A549 (cell line): Measurements from ENCODE around the gene EP300. TPM values are rescaled to one million over a fixed set of nuclear protein-coding genes. Genes with fewer than 3 reads are reported as not detected.

Source experiments
- ATAC-seq, 2 experiments: fragments of 200-7000 bp in 1 of 2; fragments of >200 bp in 1 of 2; cut with Nextera tagmentation in 1 of 2; cut with Tn5 transposase in 1 of 2; 3 replicates each; pipeline versions ENCODE4 v1.8.0 to v1.9.1; 2018 to 2020; ENCODE audit warnings: mild to moderate bottlenecking in 1 of 2, moderate library complexity in 1 of 2
- CTCF ChIA-PET: fragments of 300-600 bp; sonication (Branson Sonifier 250); formaldehyde crosslinking; extraction: SDS; loops from one replicate; lab custom pipeline; 2021; ENCODE audit warnings: antibody characterized with exemption, inconsistent platforms; lab: Yijun Ruan, JAX
- POLR2A ChIA-PET: fragments of 350-600 bp; formaldehyde crosslinking; extraction: SDS; loops from one replicate; lab custom pipeline; 2021; ENCODE audit warnings: antibody characterized with exemption, inconsistent platforms; lab: Yijun Ruan, JAX
- DNase-seq, 2 experiments: peaks; one replicate each; pipeline versions ENCODE4 v3.0.0 to v3.0.0-alpha.2; 2011 to 2016; ENCODE audit warnings: low read depth in 1 of 2, low spot score in 1 of 2
- FAIRE-seq: peaks from 2 replicates; lab custom pipeline; 2011; peaks lifted over from hg19 to GRCh38; lab: Jason Lieb, UNC
- H3K27ac ChIP-seq, 2 experiments: fragments of >200 bp; sonication (Bioruptor Twin); formaldehyde crosslinking; 3 replicates each; pipeline ENCODE4 v1.5.1; 2016 to 2017
- H3K4me1 ChIP-seq: fragments of >200 bp; sonication (Bioruptor Twin); formaldehyde crosslinking; 3 replicates; pipeline ENCODE4 v1.6.1; 2016
- H3K4me2 ChIP-seq: fragments of >200 bp; sonication (Bioruptor Twin); formaldehyde crosslinking; 3 replicates; pipeline ENCODE4 v1.6.1; 2016
- H3K4me3 ChIP-seq: fragments of >200 bp; sonication (Bioruptor Twin); formaldehyde crosslinking; 3 replicates; pipeline ENCODE4 v1.5.1; 2016
- H3K9me3 ChIP-seq: fragments of >200 bp; sonication (Bioruptor Twin); formaldehyde crosslinking; 3 replicates; pipeline ENCODE4 v1.6.1; 2016
- BHLHE40 ChIP-seq: IDR thresholded peaks from 2 replicates; pipeline ENCODE4 v1.6.1; 2012; ENCODE audit warnings: low read depth, low read length, inconsistent platforms
- CBX8 ChIP-seq: fragments of 200-600 bp; sonication (generic); IDR thresholded peaks from 2 replicates; pipeline ENCODE4 v1.6.1; 2016
- CEBPB ChIP-seq, 2 experiments: fragments of >200 bp in 1 of 2; sonication (Bioruptor Twin) in 1 of 2; formaldehyde crosslinking in 1 of 2; IDR thresholded peaks; 2 replicates each; pipeline ENCODE4 v1.6.1; 2012 to 2016
- EHF ChIP-seq: fragments of 250-450 bp; sonication (Bioruptor Pico); IDR thresholded peaks from 2 replicates; pipeline ENCODE4 v1.5.0; 2020; ENCODE audit warnings: mild to moderate bottlenecking
- EP300 ChIP-seq, 2 experiments: fragments of >200 bp; sonication (Bioruptor Twin); formaldehyde crosslinking; IDR thresholded peaks; 2 replicates in 1 of 2; 3 replicates in 1 of 2; pipeline ENCODE4 v1.6.1; 2016 to 2017
- ESRRA ChIP-seq: fragments of 150-350 bp; IDR thresholded peaks from 2 replicates; pipeline ENCODE4 v1.6.1; 2014; ENCODE audit warnings: mild to moderate bottlenecking, low read length, borderline replicate concordance
- FOSB ChIP-seq: fragments of 250-450 bp; sonication (Bioruptor Pico); IDR thresholded peaks from 2 replicates; pipeline ENCODE4 v1.5.0; 2020; ENCODE audit warnings: mild to moderate bottlenecking, moderate library complexity
- FOXS1 ChIP-seq: fragments of 250-450 bp; sonication (Bioruptor Pico); IDR thresholded peaks from 2 replicates; pipeline ENCODE4 v1.5.0; 2020; ENCODE audit warnings: mild to moderate bottlenecking, moderate library complexity
- HOXA7 ChIP-seq: fragments of 250-450 bp; sonication (Bioruptor Pico); IDR thresholded peaks from 2 replicates; pipeline ENCODE4 v1.5.0; 2020; ENCODE audit warnings: mild to moderate bottlenecking, moderate library complexity
- KDM5A ChIP-seq: fragments of 200-600 bp; sonication (generic); IDR thresholded peaks from 2 replicates; pipeline ENCODE4 v1.6.1; 2016; ENCODE audit warnings: antibody characterized with exemption, mild to moderate bottlenecking
- MAFK ChIP-seq: fragments of 450-650 bp; IDR thresholded peaks from 2 replicates; pipeline ENCODE4 v1.6.1; 2014; ENCODE audit not compliant: partially characterized antibody
- NFE2L2 ChIP-seq: fragments of 150-350 bp; conservative IDR thresholded peaks from 2 replicates; pipeline ENCODE4 v1.6.1; 2014; ENCODE audit warnings: low read length
- NPAS2 ChIP-seq: fragments of 250-450 bp; sonication (Bioruptor Pico); IDR thresholded peaks from 2 replicates; pipeline ENCODE4 v1.8.0; 2022; ENCODE audit warnings: mild to moderate bottlenecking, moderate library complexity, borderline replicate concordance
- PBX3 ChIP-seq: IDR thresholded peaks from 2 replicates; pipeline ENCODE4 v1.6.1; 2012
- POLR2AphosphoS2 ChIP-seq: conservative IDR thresholded peaks from 2 replicates; pipeline ENCODE4 v1.6.1; 2012; ENCODE audit warnings: low read length, improper control_type of control experiment, inconsistent platforms
- RAD21 ChIP-seq, 2 experiments: fragments of >200 bp in 1 of 2; sonication (Bioruptor Twin) in 1 of 2; formaldehyde crosslinking in 1 of 2; IDR thresholded peaks in 1 of 2; conservative IDR thresholded peaks in 1 of 2; 2 replicates in 1 of 2; 3 replicates in 1 of 2; pipeline ENCODE4 v1.6.1; 2012 to 2018; ENCODE audit warnings: inconsistent platforms in 1 of 2
- RCOR1 ChIP-seq: fragments of 150-350 bp; IDR thresholded peaks from 2 replicates; pipeline ENCODE4 v1.6.1; 2014; ENCODE audit warnings: antibody characterized with exemption, low read length, low read depth
- TFCP2L1 ChIP-seq: fragments of 250-450 bp; sonication (Bioruptor Pico); IDR thresholded peaks from 2 replicates; pipeline ENCODE4 v1.5.0; 2021; ENCODE audit warnings: mild to moderate bottlenecking
- TP53 ChIP-seq: fragments of 250-450 bp; sonication (Bioruptor Pico); IDR thresholded peaks from 2 replicates; pipeline ENCODE4 v1.5.0; 2021; ENCODE audit warnings: mild to moderate bottlenecking, moderate library complexity
- USF2 ChIP-seq: fragments of 450-650 bp; IDR thresholded peaks from 2 replicates; pipeline ENCODE4 v1.6.1; 2014; ENCODE audit warnings: antibody characterized with exemption
- ZC3H11A ChIP-seq: fragments of 450-650 bp; IDR thresholded peaks from 2 replicates; pipeline ENCODE4 v1.6.1; 2014; ENCODE audit warnings: antibody characterized with exemption, mild to moderate bottlenecking
- ZFP36 ChIP-seq: fragments of 450-650 bp; IDR thresholded peaks from 2 replicates; pipeline ENCODE4 v1.6.1; 2014; ENCODE audit warnings: borderline replicate concordance; ENCODE audit not compliant: partially characterized antibody
- WGBS: methylation state at CpG from one replicate; pipeline ENCODE4 v1.1.6; 2017; ENCODE audit errors: missing lambda C conversion rate; 5-methylcytosine and 5-hydroxymethylcytosine counted together
- polyA plus RNA-seq, 4 experiments: library from polyadenylated mRNA; depleted of rRNA in 3 of 4; stranded (reverse); fragments of >200 nt; fragmentation: RNase III in 1 of 4; extraction: RNeasy Plus Mini Kit Qiagen cat#74134 plus additional on column Dnase treatment in 1 of 4; gene quantifications; 2 replicates in 3 of 4; 3 replicates in 1 of 4; pipeline ENCODE4 v1.2.3, GENCODE V29; 2011 to 2017
- TF ChIP-seq, protein P1 (sequence below): fragments of >200 bp; sonication (Bioruptor Twin); formaldehyde crosslinking; IDR thresholded peaks from 2 replicates; pipeline ENCODE4 v1.6.1; 2016
- TF ChIP-seq, protein P2 (sequence below): IDR thresholded peaks from 2 replicates; pipeline ENCODE4 v1.6.1; 2012
- TF ChIP-seq, protein P3 (sequence below): fragments of 200-600 bp; sonication (generic); IDR thresholded peaks from 2 replicates; pipeline ENCODE4 v1.6.1; 2016; ENCODE audit warnings: antibody characterized with exemption, mild to moderate bottlenecking, moderate library complexity
- TF ChIP-seq, protein P4 (sequence below): fragments of >200 bp; sonication (Bioruptor Twin); formaldehyde crosslinking; IDR thresholded peaks from 3 replicates; pipeline ENCODE4 v1.6.1; 2016

Gene EP300
- polyA plus RNA-seq, 2 of the 4 experiments (the other 2 are of a cell fraction) = 15.5 to 18.2 TPM

GRCh38 chr22:41127451-41127850, 35.1 kb downstream of the EP300 start:
- no peak overlapping the region for H3K27ac ChIP-seq
- no peak for ATAC-seq
- FAIRE-seq = no peak
- no peaks in the 10 kb centered on the region for H3K9me3 ChIP-seq
- no peak for DNase-seq
- WGBS = 88% methylated on average over 5 of the region's 5 CpGs
- no peak overlapping the region for H3K4me3 ChIP-seq
- TF ChIP-seq ZFP36 = no peak
- TF ChIP-seq RCOR1 = no peak
- TF ChIP-seq, protein P1, sequence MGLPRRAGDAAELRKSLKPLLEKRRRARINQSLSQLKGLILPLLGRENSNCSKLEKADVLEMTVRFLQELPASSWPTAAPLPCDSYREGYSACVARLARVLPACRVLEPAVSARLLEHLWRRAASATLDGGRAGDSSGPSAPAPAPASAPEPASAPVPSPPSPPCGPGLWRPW = no peak
- TF ChIP-seq CEBPB (IDR thresholded peaks at IDR 0.05) = no peak
- no peak for TF ChIP-seq ESRRA
- no peak for TF ChIP-seq HOXA7 (CRISPR knock-in tag)
- no peak for TF ChIP-seq ZC3H11A
- TF ChIP-seq NPAS2 (CRISPR knock-in tag) = no peak
- H3K4me1 ChIP-seq = no peaks in the 10 kb centered on the region
- ChIA-PET POLR2A (no interaction called here), CTCF (no interaction called here)
- no peak overlapping the region for H3K4me2 ChIP-seq

DNA sequence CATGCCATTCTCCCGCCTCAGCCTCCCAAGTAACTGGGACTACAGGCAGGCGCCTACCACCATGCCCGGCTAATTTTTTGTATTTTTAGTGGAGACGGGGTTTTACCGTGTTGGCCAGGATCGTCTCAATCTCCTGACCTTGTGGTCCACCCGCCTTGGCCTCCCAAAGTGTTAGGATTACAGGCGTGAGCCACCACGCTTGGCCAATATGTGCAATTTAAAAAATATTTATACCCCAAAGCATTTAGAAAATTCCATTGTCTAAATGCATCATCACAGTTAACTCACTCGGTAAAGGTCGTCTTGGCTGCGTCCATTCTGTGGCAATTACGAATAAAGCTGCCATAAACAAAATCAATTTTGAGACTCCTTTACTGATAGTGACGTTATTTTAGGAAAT, 36.2 kb downstream of the EP300 start:
- DNase-seq (no peak), FAIRE-seq (no peak), ATAC-seq (no peak)
- Histone ChIP-seq H3K9me3 (no peaks in the 10 kb centered on the region), H3K4me3 (no peak overlapping the region), H3K4me2 (no peak overlapping the region), H3K4me1 (no peaks in the 10 kb centered on the region), H3K27ac (no peak overlapping the region)
- TF ChIP-seq CBX8 (no peak), POLR2AphosphoS2 (no peak), EHF (CRISPR knock-in tag) (no peak), MAFK (no peak), USF2 (no peak), FOXS1 (no peak), BHLHE40 (no peak), FOSB (no peak), NFE2L2 (no peak), KDM5A (no peak), RAD21 (conservative IDR thresholded peaks at IDR 0.05 in 1 of 2, IDR thresholded peaks at IDR 0.05 in 1 of 2) (no peak), PBX3 (no peak), TP53 (CRISPR knock-in tag) (no peak), EP300 (IDR thresholded peaks at IDR 0.05) (no peak), TFCP2L1 (no peak)
- TF ChIP-seq, protein P2, sequence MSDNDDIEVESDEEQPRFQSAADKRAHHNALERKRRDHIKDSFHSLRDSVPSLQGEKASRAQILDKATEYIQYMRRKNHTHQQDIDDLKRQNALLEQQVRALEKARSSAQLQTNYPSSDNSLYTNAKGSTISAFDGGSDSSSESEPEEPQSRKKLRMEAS = no peak
- TF ChIP-seq, protein P3, sequence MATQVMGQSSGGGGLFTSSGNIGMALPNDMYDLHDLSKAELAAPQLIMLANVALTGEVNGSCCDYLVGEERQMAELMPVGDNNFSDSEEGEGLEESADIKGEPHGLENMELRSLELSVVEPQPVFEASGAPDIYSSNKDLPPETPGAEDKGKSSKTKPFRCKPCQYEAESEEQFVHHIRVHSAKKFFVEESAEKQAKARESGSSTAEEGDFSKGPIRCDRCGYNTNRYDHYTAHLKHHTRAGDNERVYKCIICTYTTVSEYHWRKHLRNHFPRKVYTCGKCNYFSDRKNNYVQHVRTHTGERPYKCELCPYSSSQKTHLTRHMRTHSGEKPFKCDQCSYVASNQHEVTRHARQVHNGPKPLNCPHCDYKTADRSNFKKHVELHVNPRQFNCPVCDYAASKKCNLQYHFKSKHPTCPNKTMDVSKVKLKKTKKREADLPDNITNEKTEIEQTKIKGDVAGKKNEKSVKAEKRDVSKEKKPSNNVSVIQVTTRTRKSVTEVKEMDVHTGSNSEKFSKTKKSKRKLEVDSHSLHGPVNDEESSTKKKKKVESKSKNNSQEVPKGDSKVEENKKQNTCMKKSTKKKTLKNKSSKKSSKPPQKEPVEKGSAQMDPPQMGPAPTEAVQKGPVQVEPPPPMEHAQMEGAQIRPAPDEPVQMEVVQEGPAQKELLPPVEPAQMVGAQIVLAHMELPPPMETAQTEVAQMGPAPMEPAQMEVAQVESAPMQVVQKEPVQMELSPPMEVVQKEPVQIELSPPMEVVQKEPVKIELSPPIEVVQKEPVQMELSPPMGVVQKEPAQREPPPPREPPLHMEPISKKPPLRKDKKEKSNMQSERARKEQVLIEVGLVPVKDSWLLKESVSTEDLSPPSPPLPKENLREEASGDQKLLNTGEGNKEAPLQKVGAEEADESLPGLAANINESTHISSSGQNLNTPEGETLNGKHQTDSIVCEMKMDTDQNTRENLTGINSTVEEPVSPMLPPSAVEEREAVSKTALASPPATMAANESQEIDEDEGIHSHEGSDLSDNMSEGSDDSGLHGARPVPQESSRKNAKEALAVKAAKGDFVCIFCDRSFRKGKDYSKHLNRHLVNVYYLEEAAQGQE = no peak
- TF ChIP-seq, protein P4, sequence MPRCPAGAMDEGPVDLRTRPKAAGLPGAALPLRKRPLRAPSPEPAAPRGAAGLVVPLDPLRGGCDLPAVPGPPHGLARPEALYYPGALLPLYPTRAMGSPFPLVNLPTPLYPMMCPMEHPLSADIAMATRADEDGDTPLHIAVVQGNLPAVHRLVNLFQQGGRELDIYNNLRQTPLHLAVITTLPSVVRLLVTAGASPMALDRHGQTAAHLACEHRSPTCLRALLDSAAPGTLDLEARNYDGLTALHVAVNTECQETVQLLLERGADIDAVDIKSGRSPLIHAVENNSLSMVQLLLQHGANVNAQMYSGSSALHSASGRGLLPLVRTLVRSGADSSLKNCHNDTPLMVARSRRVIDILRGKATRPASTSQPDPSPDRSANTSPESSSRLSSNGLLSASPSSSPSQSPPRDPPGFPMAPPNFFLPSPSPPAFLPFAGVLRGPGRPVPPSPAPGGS = no peak
- CTCF ChIA-PET = no interaction called here
- POLR2A ChIA-PET = no interaction called here
- WGBS = 94% methylated on average over 14 of the region's 14 CpGs
